GM12878 (cell line): ENCODE results near the gene DKKL1. TPM values are rescaled to one million over a fixed set of nuclear protein-coding genes. Genes with fewer than 3 reads are reported as not detected.

ENCODE experiments used
- ATAC-seq: fragments of 200-7000 bp; cut with Tn5 transposase; 3 replicates; pipeline ENCODE4 v1.9.1; 2020; ENCODE audit warnings: mild to moderate bottlenecking, moderate library complexity
- BruUV-seq: library from RNA; stranded (reverse); fragments of 400-500 nt; replicated peaks from 2 replicates; lab custom pipeline; 2021; lab: Mats Ljungman, UMichigan
- CTCF ChIA-PET: fragments of 300-600 bp; sonication (Branson Sonifier 250); formaldehyde crosslinking; extraction: SDS; loops from one replicate; lab custom pipeline; 2021; ENCODE audit warnings: inconsistent platforms; lab: Yijun Ruan, JAX
- POLR2A ChIA-PET: fragments of 350-600 bp; formaldehyde crosslinking; extraction: SDS; loops from one replicate; lab custom pipeline; 2021; ENCODE audit warnings: inconsistent platforms; lab: Charles Lee
- RAD21 ChIA-PET: fragments of 300-600 bp; sonication (Branson Sonifier 250); formaldehyde crosslinking; loops from one replicate; lab custom pipeline; 2023; ENCODE audit warnings: antibody characterized with exemption; ENCODE audit not compliant: unreplicated experiment; lab: Charles Lee
- SMC1A ChIA-PET: fragments of 300-600 bp; sonication (Branson Sonifier 250); formaldehyde crosslinking; loops from one replicate; lab custom pipeline; 2023; ENCODE audit not compliant: unreplicated experiment, uncharacterized antibody; lab: Charles Lee
- DNase-seq: peaks from one replicate; pipeline ENCODE4 v3.0.0-alpha.2; 2011; ENCODE audit warnings: low read depth, low spot score
- FAIRE-seq: peaks from 3 replicates; lab custom pipeline; 2011; peaks lifted over from hg19 to GRCh38; lab: Jason Lieb, UNC
- H2AFZ ChIP-seq: 2 replicates; pipeline ENCODE4 v1.6.0; 2011; ENCODE audit warnings: low read depth, low read length, control low read depth; ENCODE audit not compliant: control insufficient read depth
- H3K27ac ChIP-seq: 2 replicates; pipeline ENCODE4 v1.5.1; 2011; ENCODE audit warnings: control low read depth; ENCODE audit not compliant: control insufficient read depth, insufficient read depth
- H3K27me3 ChIP-seq, 2 experiments: replicated peaks in 1 of 2; 2 replicates each; pipeline versions ENCODE4 v1.6.0 to v1.6.1; 2011; ENCODE audit warnings: low read length in 1 of 2; ENCODE audit not compliant: control insufficient read depth in 2 of 2, insufficient read depth in 2 of 2
- H3K36me3 ChIP-seq, 2 experiments: 2 replicates each; pipeline ENCODE4 v1.5.1; 2011; ENCODE audit warnings: low read length in 1 of 2; ENCODE audit not compliant: control insufficient read depth in 2 of 2, insufficient read depth in 2 of 2
- H3K4me1 ChIP-seq: 2 replicates; pipeline ENCODE4 v1.6.1; 2011; ENCODE audit warnings: mild to moderate bottlenecking, low read length, moderate library complexity, mixed read lengths; ENCODE audit not compliant: control insufficient read depth, insufficient read depth
- H3K4me2 ChIP-seq: 2 replicates; pipeline ENCODE4 v1.6.0; 2011; ENCODE audit warnings: control low read depth; ENCODE audit not compliant: control insufficient read depth, insufficient read depth
- H3K4me3 ChIP-seq: fragments of 200-600 bp; sonication (generic); 2 replicates; pipeline ENCODE4 v1.5.1; 2016
- H3K79me2 ChIP-seq: 2 replicates; pipeline ENCODE4 v1.6.0; 2011; ENCODE audit warnings: low read length; ENCODE audit not compliant: control insufficient read depth, insufficient read depth
- H3K9ac ChIP-seq: 2 replicates; pipeline ENCODE4 v1.8.0; 2011; ENCODE audit warnings: low read length, control low read depth, mixed read lengths; ENCODE audit not compliant: control insufficient read depth, insufficient read depth
- H3K9me3 ChIP-seq: replicated peaks from 3 replicates; pipeline ENCODE4 v1.5.1; 2011; ENCODE audit warnings: mild to moderate bottlenecking, low read length; ENCODE audit not compliant: control insufficient read depth, insufficient read depth
- H4K20me1 ChIP-seq: 2 replicates; pipeline ENCODE4 v1.6.0; 2011; ENCODE audit not compliant: control insufficient read depth, insufficient read depth
- NBN ChIP-seq: fragments of 450-650 bp; IDR thresholded peaks from 2 replicates; pipeline ENCODE4 v1.6.1; 2016
- SMAD5 ChIP-seq: IDR thresholded peaks from 2 replicates; pipeline ENCODE4 v1.6.1; 2016; ENCODE audit warnings: antibody characterized with exemption, low read depth
- ZBTB11 ChIP-seq: fragments of 450-650 bp; formaldehyde crosslinking; IDR thresholded peaks from 2 replicates; pipeline ENCODE4 v1.5.0; 2022; ENCODE audit warnings: mild to moderate bottlenecking, missing genetic modification characterization
- ZNF217 ChIP-seq: fragments of 450-650 bp; IDR thresholded peaks from 2 replicates; pipeline ENCODE4 v1.6.1; 2017; ENCODE audit warnings: antibody characterized with exemption, mild to moderate bottlenecking
- WGBS: methylation state at CpG from one replicate; pipeline ENCODE4 v1.1.6; 2016; ENCODE audit warnings: low lambda C conversion rate; ENCODE audit not compliant: insufficient replicate concordance, insufficient coverage; ENCODE audit errors: missing lambda C conversion rate; 5-methylcytosine and 5-hydroxymethylcytosine counted together
- in situ Hi-C: fragments of 300-500 bp; cut with MboI; formaldehyde crosslinking; loops from 9 replicates; pipeline ENCODE4 v1.14.3; 2018; ENCODE audit warnings: mixed read lengths
- intact Hi-C: fragments of 100-400 bp; cut with micrococcal nuclease; formaldehyde crosslinking; loops from one replicate; pipeline ENCODE4 v1.14.2; 2022; ENCODE audit not compliant: unreplicated experiment
- polyA plus RNA-seq, 11 experiments: library from polyadenylated mRNA; depleted of rRNA in 4 of 11; unstranded in 6 of 11; stranded (reverse) in 5 of 11; fragments of >200 nt; fragmentation: Nextera tagmentation in 4 of 11; fragmentation: Illumina TruSeq in 1 of 11; extraction: Ambion mirVana in 4 of 11; extraction: Trizol in 1 of 11; gene quantifications; 1 replicate in 1 of 11; 2 replicates in 10 of 11; pipeline versions ENCODE4 v1.2.1 to v1.2.3, GENCODE V29; 2011 to 2016; ENCODE audit warnings: inconsistent platforms in 2 of 11, missing spikeins in 2 of 11, low read depth in 1 of 11
- total RNA-seq, 4 experiments: library from RNA; depleted of rRNA in 3 of 4; stranded (reverse); fragments of >200 nt in 3 of 4; fragmentation: Illumina TruSeq in 1 of 4; extraction: Trizol in 1 of 4; gene quantifications; 2 replicates each; pipeline versions ENCODE4 v1.2.1 to v1.2.3, GENCODE V29; 2013 to 2021

Gene DKKL1
- total and polyA plus RNA-seq, 10 of the 15 experiments (the other 5 are each of a cell fraction or from before 2014, with no cell fraction given), result not detected

- Histone ChIP-seq H3K4me3 (no peak overlapping the region), H2AFZ (no peak overlapping the region), H3K36me3 (no peaks in the 10 kb centered on the region), H3K9ac (no peak overlapping the region), H3K9me3 (no peaks in the 10 kb centered on the region; the same call in 2 of the 3 replicates), H3K4me1 (no peaks in the 10 kb centered on the region), H3K79me2 (no peaks in the 10 kb centered on the region), H4K20me1 (no peaks in the 10 kb centered on the region), H3K27ac (no peak overlapping the region), H3K27me3 (no peaks in the 10 kb centered on the region), H3K4me2 (no peak overlapping the region)
- 45% methylated on average over 2 of the region's 2 CpGs for WGBS
- intact Hi-C loops (no loop called here), in situ Hi-C loops (no loop called here)
- no peak for DNase-seq
- FAIRE-seq, result no peak
- RAD21 ChIA-PET, result no interaction called here
- SMC1A ChIA-PET, result interaction anchor here (1.0 kb wide), 1 partner anchor 16 kb away, joined by 3 read pairs; no protein-coding TSS in a partner anchor
- no TSS peak for BruUV-seq
- POLR2A ChIA-PET, result interaction anchor here (0.6 to 0.8 kb wide), 2 partner anchors 8 to 100 kb away, joined by 3 to 5 read pairs; no protein-coding TSS in a partner anchor
- ATAC-seq, result no peak
- CTCF ChIA-PET, result no interaction called here
- TF ChIP-seq NBN, result no peak
- no peak for TF ChIP-seq ZNF217
- TF ChIP-seq ZBTB11 (CRISPR knock-in tag), result no peak
- TF ChIP-seq SMAD5, result no peak
- TF ChIP-seq, all 136 proteins: peak for 0
Measured at GRCh38 chr19:49349567-49349966, 14.1 kb upstream of the DKKL1 start.
